Breast epithelium (tissue), 4 donors: ENCODE measurements around the gene GABPB2. TPM values are rescaled to one million over a fixed set of nuclear protein-coding genes. Genes with fewer than 3 reads are reported as not detected.
"Not testable (repeated sequence)": the region's sequence is repeated elsewhere in the genome, so short reads cannot be mapped to it uniquely, and the experiment has no call there.

Source experiments
- DNase-seq, 2 donors: peaks; one replicate each; pipeline ENCODE4 v3.0.0-alpha.2; 2019; ENCODE audit warnings: low spot score in 2 of 2
- H3K27ac ChIP-seq, 2 donors: fragments of 200-600 bp; sonication (generic) in 1 of 2; one replicate each; pipeline ENCODE4 v1.5.1; 2016 to 2019; ENCODE audit warnings: mild to moderate bottlenecking in 1 of 2
- H3K27me3 ChIP-seq, 2 donors: fragments of 200-600 bp; sonication (generic) in 1 of 2; one replicate each; pipeline versions ENCODE4 v1.5.1 to v1.6.0; 2017 to 2019; ENCODE audit warnings: control low read depth in 1 of 2, mild to moderate bottlenecking in 1 of 2
- H3K36me3 ChIP-seq: fragments of 200-600 bp; one replicate; pipeline ENCODE4 v1.5.1; 2019
- H3K4me1 ChIP-seq, 2 donors: fragments of 200-600 bp; sonication (generic); one replicate each; pipeline ENCODE4 v1.5.1; 2016 to 2019; ENCODE audit warnings: control low read depth in 1 of 2
- H3K4me3 ChIP-seq, 3 donors: fragments of 200-600 bp; sonication (generic); 1 replicate in 2 of 3; 2 replicates in 1 of 3; pipeline ENCODE4 v1.5.1; 2016 to 2019; ENCODE audit warnings: mild to moderate bottlenecking in 3 of 3, moderate library complexity in 2 of 3
- H3K9me3 ChIP-seq, 2 donors: fragments of 200-600 bp; sonication (generic) in 1 of 2; one replicate each; pipeline ENCODE4 v1.5.1; 2016 to 2019; ENCODE audit warnings: control low read depth in 1 of 2
- POLR2A ChIP-seq: fragments of 450-650 bp; IDR thresholded peaks from one replicate; pipeline ENCODE4 v1.6.1; 2016; ENCODE audit warnings: antibody characterized with exemption, mild to moderate bottlenecking, moderate library complexity
- POLR2AphosphoS5 ChIP-seq, 3 donors: sonication (generic); formaldehyde crosslinking; IDR thresholded peaks; one replicate each; pipeline ENCODE4 v1.6.1; 2017; ENCODE audit warnings: antibody characterized with exemption in 3 of 3
- intact Hi-C: fragments of 100-400 bp; cut with DNase I; formaldehyde crosslinking; loops from one replicate; pipeline ENCODE4 v1.15.1; 2023; ENCODE audit warnings: low total_unique reads
- total RNA-seq, 3 donors: library from RNA; depleted of rRNA; stranded (reverse); fragments of >200 nt; gene quantifications; one replicate each; pipeline ENCODE4 v1.1.0, GENCODE V29; 2016
- TF ChIP-seq, protein P1 (sequence below), 3 donors: fragments of 450-650 bp; IDR thresholded peaks; one replicate each; pipeline ENCODE4 v1.5.1; 2016 to 2017; ENCODE audit warnings: antibody characterized with exemption in 3 of 3, mild to moderate bottlenecking in 3 of 3, moderate library complexity in 3 of 3

Gene GABPB2
- total RNA-seq, 3 donors from 2014 or later: 19.5 to 32.0 (median 20.6) TPM

DNA sequence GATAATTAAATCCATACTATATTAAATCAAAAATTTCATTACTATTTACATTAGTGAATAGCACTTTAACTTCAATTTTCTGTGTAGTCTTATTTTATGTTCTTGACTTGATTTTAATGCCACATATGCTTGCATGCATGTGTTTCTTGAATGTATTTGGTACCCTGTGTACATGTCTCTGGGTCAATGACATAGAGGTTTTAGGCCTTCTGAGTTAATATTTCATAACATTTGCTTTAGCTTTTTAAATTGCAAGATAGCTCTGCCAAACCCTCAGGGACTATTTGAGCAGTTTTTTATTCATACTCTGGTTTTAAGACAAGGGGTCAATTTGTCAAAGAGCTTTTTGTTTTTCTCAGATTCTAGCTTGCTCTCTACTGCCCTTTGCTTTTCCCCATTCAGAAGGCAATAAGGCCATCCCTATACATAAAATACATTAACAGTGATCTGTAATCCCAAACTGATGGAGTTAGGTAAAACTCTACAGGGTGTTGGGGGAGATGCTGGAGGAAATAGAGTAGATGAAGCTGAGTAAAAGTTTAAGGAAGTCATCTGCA is 5.4 kb upstream of the GABPB2 start:
- Histone ChIP-seq H3K27ac (peak overlapping the region; percentile 16 to 67), H3K4me3 (no peak overlapping the region), H3K27me3 (no peaks in the 10 kb centered on the region), H3K9me3 (no peaks in the 10 kb centered on the region), H3K36me3 (no peaks in the 10 kb centered on the region), H3K4me1 (peaks cover 0 to 4% of the 10 kb centered on the region in 2 donors)
- no peak for DNase-seq
- intact Hi-C loops: no loop called here
- TF ChIP-seq, protein P1, sequence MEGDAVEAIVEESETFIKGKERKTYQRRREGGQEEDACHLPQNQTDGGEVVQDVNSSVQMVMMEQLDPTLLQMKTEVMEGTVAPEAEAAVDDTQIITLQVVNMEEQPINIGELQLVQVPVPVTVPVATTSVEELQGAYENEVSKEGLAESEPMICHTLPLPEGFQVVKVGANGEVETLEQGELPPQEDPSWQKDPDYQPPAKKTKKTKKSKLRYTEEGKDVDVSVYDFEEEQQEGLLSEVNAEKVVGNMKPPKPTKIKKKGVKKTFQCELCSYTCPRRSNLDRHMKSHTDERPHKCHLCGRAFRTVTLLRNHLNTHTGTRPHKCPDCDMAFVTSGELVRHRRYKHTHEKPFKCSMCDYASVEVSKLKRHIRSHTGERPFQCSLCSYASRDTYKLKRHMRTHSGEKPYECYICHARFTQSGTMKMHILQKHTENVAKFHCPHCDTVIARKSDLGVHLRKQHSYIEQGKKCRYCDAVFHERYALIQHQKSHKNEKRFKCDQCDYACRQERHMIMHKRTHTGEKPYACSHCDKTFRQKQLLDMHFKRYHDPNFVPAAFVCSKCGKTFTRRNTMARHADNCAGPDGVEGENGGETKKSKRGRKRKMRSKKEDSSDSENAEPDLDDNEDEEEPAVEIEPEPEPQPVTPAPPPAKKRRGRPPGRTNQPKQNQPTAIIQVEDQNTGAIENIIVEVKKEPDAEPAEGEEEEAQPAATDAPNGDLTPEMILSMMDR (IDR thresholded peaks at IDR 0.05): no peak
- TF ChIP-seq POLR2AphosphoS5 (IDR thresholded peaks at IDR 0.05): no peak
- TF ChIP-seq POLR2A: no peak

DNA sequence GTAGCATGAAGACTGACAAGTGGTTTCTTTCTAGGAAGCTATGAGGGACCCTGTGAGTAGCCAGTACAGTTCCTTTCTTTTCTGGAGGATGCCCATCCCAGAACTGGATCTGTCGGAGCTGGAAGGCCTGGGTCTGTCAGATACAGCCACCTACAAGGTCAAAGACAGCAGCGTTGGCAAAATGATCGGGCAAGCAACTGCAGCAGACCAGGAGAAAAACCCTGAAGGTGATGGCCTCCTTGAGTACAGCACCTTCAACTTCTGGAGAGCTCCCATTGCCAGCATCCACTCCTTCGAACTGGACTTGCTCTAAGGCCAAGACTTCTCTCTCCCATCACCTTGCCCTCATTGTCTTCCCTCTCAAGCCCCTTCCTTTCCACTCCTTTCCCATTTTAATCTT is 3.4 kb upstream of the GABPB2 start:
- H3K4me1 ChIP-seq: peaks cover 0 to 4% of the 10 kb centered on the region in 2 donors
- no peak overlapping the region for H3K4me3 ChIP-seq
- H3K27me3 ChIP-seq: no peaks in the 10 kb centered on the region
- DNase-seq: no peak
- TF ChIP-seq POLR2AphosphoS5 (IDR thresholded peaks at IDR 0.05) (no peak), POLR2A (no peak)
- TF ChIP-seq, protein P1 (IDR thresholded peaks at IDR 0.05): no peak
- intact Hi-C loops: no loop called here
- no peaks in the 10 kb centered on the region for H3K9me3 ChIP-seq
- no peaks in the 10 kb centered on the region for H3K36me3 ChIP-seq
- H3K27ac ChIP-seq: peak overlapping the region in 1 of 2 donors; percentile 3

DNA sequence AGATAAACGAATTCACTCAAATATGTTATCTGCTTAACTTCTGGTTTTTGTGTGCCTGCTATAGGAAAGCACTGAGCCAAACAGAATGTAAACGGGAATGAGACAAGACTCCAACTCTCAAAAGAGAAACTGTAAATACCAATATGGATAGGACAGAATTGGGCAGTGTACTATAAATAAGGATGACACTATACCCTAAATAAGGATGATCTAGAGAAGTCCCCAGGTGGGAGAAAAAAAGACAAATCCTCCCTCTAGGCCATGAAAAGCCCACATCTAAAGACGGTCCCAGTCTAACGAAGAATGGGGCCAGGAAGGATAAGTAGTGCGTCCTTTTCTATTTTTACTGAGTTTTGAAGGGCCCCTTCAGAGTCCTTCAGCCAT is 1.5 kb upstream of the GABPB2 start:
- peaks cover 0 to 4% of the 10 kb centered on the region in 2 donors for H3K4me1 ChIP-seq
- H3K27me3 ChIP-seq: no peaks in the 10 kb centered on the region
- H3K36me3 ChIP-seq: no peaks in the 10 kb centered on the region
- peak overlapping the region; percentile 98 to 99 for H3K27ac ChIP-seq
- no peaks in the 10 kb centered on the region for H3K9me3 ChIP-seq
- TF ChIP-seq POLR2A (no peak), POLR2AphosphoS5 (IDR thresholded peaks at IDR 0.05) (no peak)
- TF ChIP-seq, protein P1 (IDR thresholded peaks at IDR 0.05): no peak
- no peak overlapping the region for H3K4me3 ChIP-seq
- DNase-seq: no peak
- intact Hi-C loops: no loop called here

DNA sequence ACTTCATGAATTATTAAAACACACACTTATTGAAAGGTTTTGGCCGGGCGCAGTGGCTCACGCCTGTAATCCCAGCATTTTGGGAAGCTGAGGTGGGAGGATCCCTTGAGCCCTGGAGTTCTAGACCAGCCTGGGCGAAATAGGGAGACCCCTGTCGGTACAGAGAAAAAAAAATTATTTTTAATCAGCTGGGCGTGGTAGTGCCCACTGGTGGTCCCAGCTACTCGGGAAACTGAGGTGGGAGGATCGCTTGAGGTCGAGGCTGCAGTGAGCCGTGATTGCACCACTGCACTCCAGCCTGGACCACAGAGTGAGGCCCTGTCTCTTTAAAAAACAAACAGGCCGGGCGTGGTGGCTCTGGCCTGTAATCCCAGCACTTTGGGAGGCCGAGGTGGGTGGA is 1.7 kb downstream of the GABPB2 start:
- H3K27me3 ChIP-seq: no peaks in the 10 kb centered on the region
- no peaks in the 10 kb centered on the region for H3K9me3 ChIP-seq
- H3K27ac ChIP-seq: no peak overlapping the region
- no peak for TF ChIP-seq POLR2A
- TF ChIP-seq POLR2AphosphoS5 (IDR thresholded peaks at IDR 0.05): no peak
- TF ChIP-seq, protein P1 (IDR thresholded peaks at IDR 0.05): no peak
- H3K4me3 ChIP-seq: no peak overlapping the region
- no peaks in the 10 kb centered on the region for H3K4me1 ChIP-seq
- H3K36me3 ChIP-seq: no peaks in the 10 kb centered on the region
- DNase-seq: no peak
- intact Hi-C loops: loop anchor here (10.0 kb wide), 1 partner anchor 47 kb away; no protein-coding TSS in a partner anchor

DNA sequence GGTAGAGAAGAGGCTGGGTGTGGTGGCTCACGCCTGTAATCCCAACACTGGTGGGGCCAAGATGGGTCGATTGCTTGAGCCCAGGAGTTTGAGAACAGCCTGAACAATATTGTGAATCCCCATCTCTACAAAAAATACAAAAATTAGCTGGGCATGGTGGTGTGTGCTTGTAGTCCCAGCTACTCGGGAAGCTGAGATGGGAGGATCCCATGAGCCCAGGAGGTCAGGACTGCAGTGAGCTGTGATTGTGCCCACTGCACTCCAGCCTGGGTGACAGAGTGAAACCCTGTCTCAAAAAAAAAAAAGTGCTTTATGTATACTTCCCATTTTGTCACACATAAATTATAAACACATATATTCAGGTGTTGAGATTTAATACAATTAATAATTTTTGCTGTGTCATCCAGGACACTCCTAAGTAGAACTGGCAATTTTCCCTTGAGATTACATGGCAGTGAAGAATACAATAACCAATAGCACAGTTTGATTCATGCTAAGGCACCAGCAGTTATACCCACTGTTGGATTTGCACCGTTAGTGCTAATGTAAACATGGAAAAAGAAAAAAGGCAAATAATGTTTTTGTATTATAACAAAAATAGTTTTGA is 15.5 kb downstream of the GABPB2 start:
- Histone ChIP-seq H3K4me1 (no peaks in the 10 kb centered on the region), H3K9me3 (no peaks in the 10 kb centered on the region), H3K27ac (no peak overlapping the region), H3K27me3 (no peaks in the 10 kb centered on the region), H3K4me3 (no peak overlapping the region), H3K36me3 (no peaks in the 10 kb centered on the region)
- DNase-seq: no peak
- intact Hi-C loops: no loop called here
- TF ChIP-seq POLR2AphosphoS5 (IDR thresholded peaks at IDR 0.05): no peak
- no peak for TF ChIP-seq POLR2A
- TF ChIP-seq, protein P1 (IDR thresholded peaks at IDR 0.05): no peak

DNA sequence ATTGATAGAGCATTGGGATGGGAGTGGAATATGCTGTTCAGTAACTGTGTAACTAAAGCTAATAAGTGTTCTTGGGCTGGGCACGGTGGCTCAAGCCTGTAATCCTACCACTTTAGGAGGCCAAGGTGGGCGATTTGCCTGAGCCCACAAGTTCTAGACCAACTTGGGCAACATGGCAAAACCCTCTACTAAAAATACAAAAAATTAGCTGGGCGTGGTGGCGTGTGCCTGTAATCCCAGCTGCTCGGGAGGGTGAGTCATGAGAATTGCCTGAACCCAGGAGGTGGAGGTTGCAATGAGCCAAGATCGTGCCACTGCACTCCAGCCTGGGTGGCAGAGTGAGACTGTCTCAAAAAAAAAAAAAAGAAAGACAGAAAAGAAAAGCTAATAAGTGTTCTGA is 26.9 kb downstream of the GABPB2 start:
- H3K27me3 ChIP-seq, intact Hi-C loops, H3K36me3 ChIP-seq, H3K4me1 ChIP-seq, H3K9me3 ChIP-seq, H3K27ac ChIP-seq, DNase-seq, H3K4me3 ChIP-seq: not testable (repeated sequence)
